K562 (cell line): ENCODE measurements around the gene METTL23. TPM values are rescaled to one million over a fixed set of nuclear protein-coding genes. Genes with fewer than 3 reads are reported as not detected.

Experiments
- BDP1 ChIP-seq: IDR thresholded peaks from 3 replicates; pipeline ENCODE4 v1.6.1; 2011; ENCODE audit not compliant: insufficient read length, insufficient read depth
- CBFB ChIP-seq: sonication (generic); formaldehyde crosslinking; IDR thresholded peaks from 2 replicates; pipeline ENCODE4 v1.4.0; 2020; ENCODE audit warnings: mild to moderate bottlenecking, missing genetic modification reagents
- FOS ChIP-seq: IDR thresholded peaks from 3 replicates; pipeline ENCODE4 v1.6.1; 2011; ENCODE audit not compliant: insufficient read length; ENCODE audit errors: extremely low read depth
- FOXK1 ChIP-seq: sonication (generic); formaldehyde crosslinking; IDR thresholded peaks from 2 replicates; pipeline ENCODE4 v1.8.0; 2022; ENCODE audit warnings: missing genetic modification reagents, mild to moderate bottlenecking, borderline replicate concordance
- HDAC2 ChIP-seq: fragments of 450-650 bp; IDR thresholded peaks from 2 replicates; pipeline ENCODE4 v1.6.1; 2016; ENCODE audit warnings: mild to moderate bottlenecking
- KLF1 ChIP-seq: fragments of 450-650 bp; IDR thresholded peaks from 2 replicates; pipeline ENCODE4 v1.6.1; 2016; ENCODE audit warnings: missing genetic modification characterization, missing compliant biosample characterization
- MAFF ChIP-seq: IDR thresholded peaks from 2 replicates; pipeline ENCODE4 v1.6.1; 2012; ENCODE audit warnings: low read length, improper control_type of control experiment
- MECOM ChIP-seq: fragments of 250-450 bp; sonication (Bioruptor Pico); IDR thresholded peaks from 2 replicates; pipeline ENCODE4 v1.8.0; 2022; ENCODE audit warnings: inconsistent platforms
- POLR2AphosphoS5 ChIP-seq: IDR thresholded peaks from 2 replicates; pipeline ENCODE4 v1.6.1; 2011; ENCODE audit warnings: mild to moderate bottlenecking, low read depth, low read length, moderate library complexity; ENCODE audit not compliant: control insufficient read depth, insufficient read depth
- RB1 ChIP-seq: fragments of 450-650 bp; IDR thresholded peaks from 2 replicates; pipeline ENCODE4 v1.6.1; 2017; ENCODE audit warnings: low read depth, mild to moderate bottlenecking
- RBM22 ChIP-seq: fragments of 200-400 bp; formaldehyde crosslinking; IDR thresholded peaks from 2 replicates; pipeline ENCODE4 v1.6.1; 2018; ENCODE audit warnings: low read length, low read depth; ENCODE audit not compliant: poor library complexity, severe bottlenecking
- SIN3B ChIP-seq: fragments of 450-650 bp; IDR thresholded peaks from 2 replicates; pipeline ENCODE4 v1.6.1; 2017; ENCODE audit warnings: low read depth, mild to moderate bottlenecking, moderate library complexity
- STAG1 ChIP-seq: sonication (generic); formaldehyde crosslinking; IDR thresholded peaks from 2 replicates; pipeline ENCODE4 v1.5.0; 2020; ENCODE audit warnings: missing genetic modification reagents, borderline replicate concordance
- TAF9B ChIP-seq: fragments of 450-650 bp; IDR thresholded peaks from 2 replicates; pipeline ENCODE4 v1.6.1; 2018; ENCODE audit warnings: mild to moderate bottlenecking; ENCODE audit not compliant: partially characterized antibody
- TCF7L2 ChIP-seq: fragments of 150-350 bp; IDR thresholded peaks from 2 replicates; pipeline ENCODE4 v1.6.1; 2016; ENCODE audit warnings: low read depth, mild to moderate bottlenecking, low read length, moderate library complexity
- TRIM24 ChIP-seq, 2 experiments: fragments of 450-650 bp; IDR thresholded peaks; 2 replicates each; pipeline ENCODE4 v1.6.1; 2016
- U2AF1 ChIP-seq: fragments of 200-400 bp; formaldehyde crosslinking; optimal IDR thresholded peaks from 2 replicates; pipeline ENCODE3; 2017; ENCODE audit warnings: mild to moderate bottlenecking, low read depth, low read length, moderate library complexity
- ZKSCAN3 ChIP-seq: fragments of 250-450 bp; sonication (Bioruptor Pico); IDR thresholded peaks from 2 replicates; pipeline ENCODE4 v1.4.0; 2020
- ZNF263 ChIP-seq: sonication (generic); formaldehyde crosslinking; IDR thresholded peaks from 2 replicates; pipeline ENCODE4 v1.8.0; 2022; ENCODE audit warnings: mild to moderate bottlenecking, missing genetic modification reagents, borderline replicate concordance
- ZNF354B ChIP-seq: fragments of 250-450 bp; sonication (Bioruptor Pico); IDR thresholded peaks from 2 replicates; pipeline ENCODE4 v1.4.0; 2020
- ZNF785 ChIP-seq: fragments of 250-450 bp; sonication (Bioruptor Pico); IDR thresholded peaks from 2 replicates; pipeline ENCODE4 v1.4.0; 2020; ENCODE audit warnings: mild to moderate bottlenecking
- ZSCAN32 ChIP-seq: fragments of 450-650 bp; formaldehyde crosslinking; IDR thresholded peaks from 2 replicates; pipeline ENCODE4 v1.4.0; 2020; ENCODE audit warnings: mild to moderate bottlenecking, moderate library complexity
- polyA plus RNA-seq, 8 experiments: library from polyadenylated mRNA; depleted of rRNA in 4 of 8; stranded (reverse) in 5 of 8; unstranded in 3 of 8; fragments of >200 nt; fragmentation: Nextera tagmentation in 2 of 8; fragmentation: Illumina TruSeq in 1 of 8; extraction: Ambion mirVana in 2 of 8; extraction: Trizol in 1 of 8; gene quantifications; 2 replicates each; pipeline versions ENCODE4 v1.2.1 to v1.2.3, GENCODE V29; 2011 to 2014; ENCODE audit warnings: inconsistent platforms in 1 of 8, missing spikeins in 1 of 8
- total RNA-seq, 7 experiments: library from RNA; depleted of rRNA in 6 of 7; stranded (reverse); fragments of >200 nt in 6 of 7; fragmentation: Illumina TruSeq in 2 of 7; extraction: Trizol in 2 of 7; gene quantifications; 2 replicates each; pipeline versions ENCODE4 v1.2.1 to v1.2.3, GENCODE V29; 2011 to 2021; ENCODE audit warnings: low replicate concordance in 1 of 7
- TF ChIP-seq, protein P1 (sequence below): sonication (generic); formaldehyde crosslinking; IDR thresholded peaks from 2 replicates; pipeline ENCODE4 v1.8.1; 2023; ENCODE audit warnings: mild to moderate bottlenecking, missing genetic modification reagents, moderate library complexity

METTL23 gene
- total and polyA plus RNA-seq, 9 of the 15 experiments (the other 6 are each of a cell fraction or from before 2014, with no cell fraction given), result 29.4 to 67.3 (median 41.6) TPM

DNA sequence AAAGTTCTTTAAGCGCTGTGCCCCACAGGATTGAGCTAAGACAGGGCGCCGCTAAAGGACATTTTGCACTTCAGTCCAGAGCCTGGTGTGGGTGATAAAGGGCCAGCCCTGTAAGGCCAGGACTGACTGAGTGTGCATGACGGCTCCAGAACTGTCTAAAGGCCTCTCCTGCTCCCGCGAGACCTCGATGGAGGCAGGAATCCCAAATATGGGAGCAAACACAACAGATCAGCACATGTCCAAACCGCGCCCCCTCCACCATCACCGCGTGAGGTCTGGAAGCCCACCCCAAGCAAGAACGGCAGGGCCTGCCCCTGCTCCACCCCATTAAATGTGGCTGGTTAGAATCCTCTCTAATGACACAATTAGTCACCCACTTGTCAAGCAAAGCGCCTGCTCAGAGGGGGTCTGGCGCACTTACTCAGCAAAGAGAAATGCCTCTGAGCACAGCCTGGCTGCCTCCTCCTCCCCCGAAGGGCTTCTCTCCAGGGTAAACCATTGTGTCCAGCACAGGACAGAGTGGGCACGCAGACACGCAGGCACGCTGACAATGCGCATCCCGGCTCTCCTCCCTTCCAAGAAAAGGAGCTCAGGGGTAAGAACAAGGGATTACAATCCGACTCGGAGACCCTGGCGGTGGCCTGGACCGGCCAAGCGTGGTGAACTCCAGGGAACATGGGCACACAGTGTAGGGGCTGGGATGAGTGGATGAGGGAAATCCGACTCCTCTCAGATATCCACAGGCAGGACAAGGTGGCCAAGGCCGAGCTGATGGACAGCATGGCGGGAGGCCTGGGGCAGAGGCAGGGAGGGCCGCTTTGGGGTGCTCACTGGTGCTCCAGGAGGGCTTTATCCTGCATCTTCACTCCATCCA, 17.3 kb upstream of the METTL23 start (continued):
- TF ChIP-seq FOXK1 (CRISPR knock-in tag) (no peak), RBM22 (no peak), ZNF263 (no peak), TCF7L2 (no peak), TAF9B (no peak), STAG1 (CRISPR knock-in tag) (no peak), TRIM24 (IDR thresholded peaks at IDR 0.05) (no peak), ZKSCAN3 (CRISPR knock-in tag) (no peak), RB1 (no peak), ZNF785 (CRISPR knock-in tag) (no peak), MECOM (CRISPR knock-in tag) (no peak), FOS (no peak), POLR2AphosphoS5 (no peak), CBFB (no peak), MAFF (no peak), ZNF354B (CRISPR knock-in tag) (no peak), SIN3B (no peak), BDP1 (no peak), U2AF1 (no peak), HDAC2 (no peak), KLF1 (tag) (no peak), ZSCAN32 (no peak)
- TF ChIP-seq, protein P1, sequence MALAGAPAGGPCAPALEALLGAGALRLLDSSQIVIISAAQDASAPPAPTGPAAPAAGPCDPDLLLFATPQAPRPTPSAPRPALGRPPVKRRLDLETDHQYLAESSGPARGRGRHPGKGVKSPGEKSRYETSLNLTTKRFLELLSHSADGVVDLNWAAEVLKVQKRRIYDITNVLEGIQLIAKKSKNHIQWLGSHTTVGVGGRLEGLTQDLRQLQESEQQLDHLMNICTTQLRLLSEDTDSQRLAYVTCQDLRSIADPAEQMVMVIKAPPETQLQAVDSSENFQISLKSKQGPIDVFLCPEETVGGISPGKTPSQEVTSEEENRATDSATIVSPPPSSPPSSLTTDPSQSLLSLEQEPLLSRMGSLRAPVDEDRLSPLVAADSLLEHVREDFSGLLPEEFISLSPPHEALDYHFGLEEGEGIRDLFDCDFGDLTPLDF (CRISPR knock-in tag), result no peak
